IMR-90 (cell line): ENCODE results near the gene GYPB. TPM values are rescaled to one million over a fixed set of nuclear protein-coding genes. Genes with fewer than 3 reads are reported as not detected.
"Not testable (repeated sequence)": the region's sequence is repeated elsewhere in the genome, so short reads cannot be mapped to it uniquely, and the experiment has no call there.

Experiments used
- ATAC-seq: fragments of 200-7000 bp; cut with Tn5 transposase; 2 replicates; pipeline ENCODE4 v1.9.1; 2020; ENCODE audit warnings: low read depth, mild to moderate bottlenecking, moderate library complexity
- BruUV-seq: library from RNA; stranded (reverse); fragments of 400-500 nt; replicated peaks from 2 replicates; lab custom pipeline; 2021; lab: Mats Ljungman, UMichigan
- CTCF ChIA-PET: fragments of 300-600 bp; formaldehyde crosslinking; extraction: SDS; loops from one replicate; lab custom pipeline; 2021; ENCODE audit warnings: antibody characterized with exemption; lab: Yijun Ruan, JAX
- POLR2A ChIA-PET: fragments of 300-600 bp; sonication (Branson Sonifier 250); formaldehyde crosslinking; loops from one replicate; lab custom pipeline; 2022; ENCODE audit warnings: antibody characterized with exemption; ENCODE audit not compliant: unreplicated experiment; lab: Charles Lee
- DNase-seq: peaks from one replicate; pipeline ENCODE4 v3.0.0; 2013
- H2AFZ ChIP-seq: replicated peaks from 2 replicates; pipeline ENCODE3; 2013; ENCODE audit warnings: low read length, mild to moderate bottlenecking; ENCODE audit not compliant: poor library complexity
- H2AK5ac ChIP-seq: 2 replicates; pipeline ENCODE4 v1.6.1; 2013; ENCODE audit warnings: low read depth, low read length, inconsistent platforms
- H2AK9ac ChIP-seq: replicated peaks from 2 replicates; pipeline ENCODE3; 2013; ENCODE audit warnings: mild to moderate bottlenecking, low read depth, low read length, moderate library complexity; ENCODE audit not compliant: poor library complexity
- H2BK120ac ChIP-seq: 2 replicates; pipeline ENCODE4 v1.6.1; 2013; ENCODE audit warnings: low read depth, low read length, inconsistent platforms
- H2BK15ac ChIP-seq: 3 replicates; pipeline ENCODE4 v1.6.1; 2013; ENCODE audit warnings: low read depth, low read length, inconsistent platforms
- H2BK20ac ChIP-seq: 2 replicates; pipeline ENCODE4 v1.6.1; 2013; ENCODE audit warnings: low read depth, mild to moderate bottlenecking, inconsistent platforms, low read length, moderate library complexity
- H2BK5ac ChIP-seq: 2 replicates; pipeline ENCODE4 v1.6.1; 2013; ENCODE audit warnings: mild to moderate bottlenecking, low read depth, low read length, inconsistent platforms; ENCODE audit not compliant: poor library complexity, severe bottlenecking
- H3K14ac ChIP-seq: replicated peaks from 2 replicates; pipeline ENCODE4 v1.6.1; 2013; ENCODE audit warnings: low read depth, low read length, inconsistent platforms
- H3K18ac ChIP-seq: 2 replicates; pipeline ENCODE4 v1.6.1; 2013; ENCODE audit warnings: low read depth, low read length, control low read depth
- H3K23ac ChIP-seq: 2 replicates; pipeline ENCODE4 v1.6.1; 2013; ENCODE audit warnings: low read depth, low read length, inconsistent platforms
- H3K27ac ChIP-seq: 2 replicates; pipeline ENCODE4 v1.5.1; 2013; ENCODE audit warnings: mild to moderate bottlenecking, control low read depth, low read length; ENCODE audit not compliant: insufficient read depth
- H3K27me3 ChIP-seq: 2 replicates; pipeline ENCODE4 v1.6.1; 2013; ENCODE audit warnings: low read length; ENCODE audit not compliant: control insufficient read depth, insufficient read depth
- H3K36me3 ChIP-seq: 2 replicates; pipeline ENCODE4 v1.6.1; 2013; ENCODE audit warnings: low read length, mixed read lengths; ENCODE audit not compliant: control insufficient read depth, insufficient read depth
- H3K4ac ChIP-seq: 2 replicates; pipeline ENCODE4 v1.6.1; 2013; ENCODE audit warnings: low read depth, low read length, inconsistent platforms
- H3K4me1 ChIP-seq: 2 replicates; pipeline ENCODE4 v1.6.1; 2013; ENCODE audit warnings: low read length, mixed read lengths; ENCODE audit not compliant: control insufficient read depth, insufficient read depth
- H3K4me2 ChIP-seq: 2 replicates; pipeline ENCODE4 v1.6.1; 2013; ENCODE audit warnings: low read depth, mild to moderate bottlenecking, control low read depth, low read length, moderate library complexity
- H3K4me3 ChIP-seq: 2 replicates; pipeline ENCODE4 v1.5.1; 2013; ENCODE audit warnings: low read depth, mild to moderate bottlenecking, control low read depth, low read length, moderate library complexity; ENCODE audit not compliant: insufficient read depth
- H3K56ac ChIP-seq: 2 replicates; pipeline ENCODE4 v1.6.1; 2013; ENCODE audit warnings: low read length, inconsistent platforms; ENCODE audit not compliant: insufficient read depth; ENCODE audit errors: extremely low read depth
- H3K79me1 ChIP-seq, 2 experiments: 2 replicates each; pipeline ENCODE4 v1.6.1; 2013; ENCODE audit warnings: low read length in 2 of 2, inconsistent platforms in 1 of 2, low read depth in 1 of 2
- H3K9ac ChIP-seq: 2 replicates; pipeline ENCODE4 v1.6.1; 2013; ENCODE audit warnings: low read depth, low read length, control low read depth
- H3K9me1 ChIP-seq: 2 replicates; pipeline ENCODE4 v1.6.1; 2013; ENCODE audit warnings: low read length, inconsistent platforms; ENCODE audit not compliant: insufficient read depth
- H3K9me3 ChIP-seq: 2 replicates; pipeline ENCODE4 v1.6.1; 2013; ENCODE audit warnings: low read length; ENCODE audit not compliant: control insufficient read depth, insufficient read depth
- H4K20me1 ChIP-seq: 2 replicates; pipeline ENCODE4 v1.6.1; 2013; ENCODE audit warnings: low read length, inconsistent platforms; ENCODE audit not compliant: insufficient read depth
- H4K5ac ChIP-seq: 2 replicates; pipeline ENCODE4 v1.6.1; 2013; ENCODE audit warnings: mild to moderate bottlenecking, low read depth, low read length, control low read depth
- H4K8ac ChIP-seq, 2 experiments: 2 replicates each; pipeline ENCODE4 v1.6.1; 2013; ENCODE audit warnings: low read depth in 2 of 2, low read length in 2 of 2, control low read depth in 1 of 2, inconsistent platforms in 1 of 2
- H4K91ac ChIP-seq: 2 replicates; pipeline ENCODE4 v1.6.1; 2013; ENCODE audit warnings: low read depth, low read length, inconsistent platforms; ENCODE audit not compliant: insufficient read depth
- WGBS, 2 experiments: methylation state at CpG; one replicate each; pipeline versions ENCODE4 v1.1.5 to v1.1.7; 2013; ENCODE audit warnings: missing lambda C conversion rate in 2 of 2; ENCODE audit not compliant: insufficient read length in 1 of 2; ENCODE audit errors: extremely low coverage in 2 of 2; 5-methylcytosine and 5-hydroxymethylcytosine counted together
- dilution Hi-C: fragments of 300-500 bp; cut with HindIII; formaldehyde crosslinking; loops from one replicate; pipeline ENCODE4 v1.14.3; 2018; ENCODE audit warnings: low sequenced_read_pairs; ENCODE audit not compliant: unreplicated experiment
- in situ Hi-C: fragments of 300-500 bp; cut with MboI; formaldehyde crosslinking; loops from 3 replicates; pipeline ENCODE4 v1.14.3; 2019; ENCODE audit warnings: low sequenced_read_pairs, inconsistent platforms, mixed read lengths
- intact Hi-C: fragments of 100-400 bp; cut with micrococcal nuclease; formaldehyde crosslinking; loops from 2 replicates; pipeline ENCODE4 v1.10.0; 2022
- polyA plus RNA-seq, 3 experiments: library from polyadenylated mRNA; depleted of rRNA; stranded (reverse); fragments of >200 nt; gene quantifications; 2 replicates each; pipeline ENCODE4 v1.2.3, GENCODE V29; 2012; ENCODE audit warnings: low replicate concordance in 1 of 3
- total RNA-seq: library from RNA; depleted of rRNA; stranded (reverse); fragments of >200 nt; gene quantifications from 2 replicates; pipeline ENCODE4 v1.2.3, GENCODE V29; 2012

GYPB gene
- total and polyA plus RNA-seq, 2 of the 4 experiments (the other 2 are of a cell fraction): not detected

GRCh38 chr4:144032580-144032979 lies 13.4 kb upstream of the GYPB start:
- H3K9me3 ChIP-seq, H4K20me1 ChIP-seq, H3K18ac ChIP-seq, H3K14ac ChIP-seq, CTCF ChIA-PET, H3K4ac ChIP-seq, H3K4me1 ChIP-seq, H3K79me1 ChIP-seq, H3K27me3 ChIP-seq, intact Hi-C loops, BruUV-seq, H3K9ac ChIP-seq, H3K56ac ChIP-seq, H2AFZ ChIP-seq, ATAC-seq, H3K23ac ChIP-seq, H2BK5ac ChIP-seq, H3K9me1 ChIP-seq, H4K5ac ChIP-seq, H2BK20ac ChIP-seq, dilution Hi-C loops, H3K27ac ChIP-seq, H3K4me2 ChIP-seq, DNase-seq, H4K8ac ChIP-seq, H2BK120ac ChIP-seq, H3K36me3 ChIP-seq, in situ Hi-C loops, H2BK15ac ChIP-seq, H3K4me3 ChIP-seq, POLR2A ChIA-PET, H4K91ac ChIP-seq, H2AK5ac ChIP-seq, H2AK9ac ChIP-seq: not testable (repeated sequence)
- no CpG with 5 or more reads among the region's 1 CpG for WGBS, 2 experiments

- ATAC-seq, intact Hi-C loops, H3K4me2 ChIP-seq, H2AFZ ChIP-seq, H3K4me1 ChIP-seq, H3K36me3 ChIP-seq, DNase-seq, dilution Hi-C loops, BruUV-seq, H4K8ac ChIP-seq, H2BK15ac ChIP-seq, H3K27me3 ChIP-seq, H3K9me3 ChIP-seq, CTCF ChIA-PET, H2AK9ac ChIP-seq, H3K18ac ChIP-seq, H3K4me3 ChIP-seq, H2BK5ac ChIP-seq, H3K9me1 ChIP-seq, H4K91ac ChIP-seq, H3K23ac ChIP-seq, H2BK20ac ChIP-seq, H2AK5ac ChIP-seq, H3K79me1 ChIP-seq, in situ Hi-C loops, H3K9ac ChIP-seq, H2BK120ac ChIP-seq, H3K14ac ChIP-seq, POLR2A ChIA-PET, H4K20me1 ChIP-seq, H3K4ac ChIP-seq, H3K27ac ChIP-seq, H3K56ac ChIP-seq, H4K5ac ChIP-seq: not testable (repeated sequence)
- no CpG with 5 or more reads among the region's 4 CpGs for WGBS, 2 experiments
These were observed 12.7 kb upstream of the GYPB start for GRCh38 chr4:144031875-144032274.
